GM19463 (cell line): ENCODE data around the gene EVI2B.
"Not testable (repeated sequence)": the region's sequence is repeated elsewhere in the genome, so short reads cannot be mapped to it uniquely, and the experiment has no call there.

ENCODE experiments used
- ATAC-seq: cut with Tn5 transposase; IDR thresholded peaks from one replicate; pipeline ENCODE4 v1.9.1; 2021; ENCODE audit warnings: mild to moderate bottlenecking, moderate library complexity; ENCODE audit not compliant: unreplicated experiment

The EVI2B gene, protein sequence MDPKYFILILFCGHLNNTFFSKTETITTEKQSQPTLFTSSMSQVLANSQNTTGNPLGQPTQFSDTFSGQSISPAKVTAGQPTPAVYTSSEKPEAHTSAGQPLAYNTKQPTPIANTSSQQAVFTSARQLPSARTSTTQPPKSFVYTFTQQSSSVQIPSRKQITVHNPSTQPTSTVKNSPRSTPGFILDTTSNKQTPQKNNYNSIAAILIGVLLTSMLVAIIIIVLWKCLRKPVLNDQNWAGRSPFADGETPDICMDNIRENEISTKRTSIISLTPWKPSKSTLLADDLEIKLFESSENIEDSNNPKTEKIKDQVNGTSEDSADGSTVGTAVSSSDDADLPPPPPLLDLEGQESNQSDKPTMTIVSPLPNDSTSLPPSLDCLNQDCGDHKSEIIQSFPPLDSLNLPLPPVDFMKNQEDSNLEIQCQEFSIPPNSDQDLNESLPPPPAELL

GRCh38 chr17:31313982-31314781 is at the start of gene EVI2B:
EVI2B (minus strand) TSS chr17:31314054; CDS start chr17:31305609, 8,445 bp downstream.
- no peak for ATAC-seq

GRCh38 chr17:31357839-31358394 is 44.1 kb upstream of the EVI2B start:
- ATAC-seq, result no peak

- ATAC-seq, result no peak
These were observed 43.2 kb upstream of the EVI2B start for GRCh38 chr17:31357091-31357490.

DNA sequence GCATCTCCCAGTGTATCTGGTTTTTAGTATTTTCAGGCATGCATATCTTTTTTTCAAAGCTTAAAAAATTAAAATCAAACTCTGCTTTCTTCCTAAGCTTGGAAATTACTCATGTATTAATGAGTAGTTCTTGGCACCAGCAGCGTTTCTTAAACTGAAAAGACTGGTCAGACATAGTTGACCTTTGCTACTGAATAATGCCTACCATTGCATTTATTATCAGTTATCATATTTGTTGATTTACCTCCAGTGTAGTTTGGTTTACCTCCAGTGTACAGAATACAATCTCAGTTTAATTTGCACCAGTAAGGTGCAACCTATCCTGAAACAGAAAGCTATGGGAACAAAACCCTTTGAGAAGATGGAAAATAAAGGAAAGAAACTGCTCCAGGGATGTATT is 42.1 kb upstream of the EVI2B start:
- no peak for ATAC-seq

DNA sequence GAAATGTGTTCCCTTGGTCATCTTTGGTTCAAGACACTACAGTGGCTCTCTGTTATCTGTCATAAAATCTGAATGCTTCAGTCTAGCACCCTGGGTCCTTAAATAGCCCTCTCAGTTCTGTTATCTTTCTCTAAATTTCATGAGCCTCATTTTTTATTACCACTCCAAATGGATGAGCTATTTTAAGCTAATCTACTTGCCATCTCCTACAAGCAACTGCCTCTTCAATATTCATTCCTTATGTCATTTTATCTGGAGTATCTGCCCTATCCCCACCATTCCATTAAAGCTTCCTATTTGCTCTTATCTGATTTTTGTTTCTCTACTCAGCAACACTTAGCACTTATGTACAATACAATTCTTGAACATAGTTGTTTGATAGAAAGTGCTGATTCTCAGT is 35.6 kb upstream of the EVI2B start:
- ATAC-seq, result no peak

GRCh38 chr17:31345191-31345747 is 31.4 kb upstream of the EVI2B start:
- not testable (repeated sequence) for ATAC-seq

DNA sequence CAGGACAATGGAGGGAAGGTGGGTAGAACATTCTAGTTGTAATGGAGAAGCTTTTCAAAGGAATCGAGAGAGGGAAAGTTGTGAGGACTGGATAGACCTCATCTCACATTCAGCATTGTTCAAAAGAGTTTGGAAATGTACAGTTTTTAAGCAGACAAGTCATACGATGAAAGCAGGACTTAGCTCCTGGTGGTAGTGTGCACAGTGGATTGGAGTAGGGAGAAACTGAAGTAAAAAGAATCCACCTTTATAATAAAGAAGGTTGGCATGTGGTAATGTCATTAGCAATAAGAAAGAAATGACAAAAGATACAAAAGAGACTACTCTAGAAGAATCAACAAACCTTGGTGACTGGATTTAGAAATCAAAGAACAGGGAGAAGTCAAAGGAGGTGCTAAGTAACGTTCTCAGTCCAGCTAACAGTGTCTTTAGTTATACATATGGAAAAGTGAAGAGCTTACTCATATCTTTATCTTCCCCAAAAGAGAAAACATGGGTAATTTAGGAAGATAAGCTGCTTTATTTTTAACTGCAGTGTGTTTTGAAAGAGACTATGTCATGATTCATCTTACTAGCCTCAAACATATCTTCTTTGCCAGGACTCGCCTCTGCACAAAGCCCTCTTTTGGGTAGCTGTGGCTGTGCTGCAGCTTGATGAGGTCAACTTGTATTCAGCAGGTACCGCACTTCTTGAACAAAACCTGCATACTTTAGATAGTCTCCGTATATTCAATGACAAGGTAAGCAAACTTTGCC is 26.2 kb upstream of the EVI2B start:
- ATAC-seq, result no peak

DNA sequence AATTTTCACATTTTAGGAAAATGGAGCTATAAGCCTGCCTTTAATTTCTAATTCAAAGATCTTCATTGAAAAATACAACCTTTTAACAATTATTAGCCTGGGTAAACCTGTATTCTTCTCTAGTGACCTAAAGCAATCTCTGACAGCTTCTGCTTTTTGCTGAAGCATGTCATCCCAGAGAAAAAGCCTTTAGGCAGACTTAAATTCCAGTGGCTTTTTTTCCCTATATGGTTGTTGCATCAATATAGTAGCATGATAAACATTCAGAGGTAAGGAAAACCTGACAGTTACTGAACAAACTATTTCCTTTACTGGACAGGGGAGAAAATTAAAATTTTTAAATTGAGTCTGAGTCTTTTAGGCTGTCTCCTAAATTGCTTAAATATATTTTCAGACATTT is 15.4 kb upstream of the EVI2B start:
- no peak for ATAC-seq

DNA sequence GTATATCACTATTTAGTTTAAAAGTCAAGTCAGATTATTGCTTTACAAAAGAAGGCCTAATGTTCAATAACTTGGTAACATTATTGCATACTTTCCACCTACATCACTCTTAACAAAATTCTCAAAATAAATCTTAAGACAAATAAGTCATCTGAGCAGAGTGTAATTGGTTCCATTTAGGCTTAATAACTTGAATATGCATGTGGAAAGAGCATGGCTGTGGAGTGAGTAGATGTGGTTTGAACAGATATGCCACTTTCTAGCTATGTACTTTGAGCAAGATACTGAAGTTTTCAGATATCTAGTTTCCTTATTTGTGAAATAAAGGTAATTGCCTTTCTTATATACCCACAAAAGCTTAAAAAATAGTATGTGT is 14.3 kb upstream of the EVI2B start:
- no peak for ATAC-seq

DNA sequence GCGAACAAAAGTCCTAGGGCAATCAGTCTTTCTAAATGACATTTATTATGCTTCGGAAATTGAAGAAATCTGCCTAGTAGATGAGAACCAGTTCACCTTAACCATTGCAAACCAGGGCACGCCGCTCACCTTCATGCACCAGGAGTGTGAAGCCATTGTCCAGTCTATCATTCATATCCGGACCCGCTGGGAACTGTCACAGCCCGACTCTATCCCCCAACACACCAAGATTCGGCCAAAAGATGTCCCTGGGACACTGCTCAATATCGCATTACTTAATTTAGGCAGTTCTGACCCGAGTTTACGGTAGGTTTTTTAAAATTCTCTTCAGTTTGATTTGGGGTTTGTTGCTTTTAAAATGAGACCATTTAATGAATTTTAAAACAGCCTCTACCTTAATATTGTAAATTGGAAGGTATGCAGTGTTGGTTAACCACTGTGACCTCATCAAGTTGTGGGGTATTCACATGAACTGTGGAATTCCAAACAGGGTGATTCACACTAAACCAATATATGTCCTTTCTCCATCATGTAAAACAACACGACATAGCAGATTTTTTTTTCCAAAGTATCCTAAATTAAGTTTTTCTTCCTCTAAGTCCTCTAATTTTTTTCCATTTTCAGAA is 13.8 kb upstream of the EVI2B start:
- no peak for ATAC-seq

DNA sequence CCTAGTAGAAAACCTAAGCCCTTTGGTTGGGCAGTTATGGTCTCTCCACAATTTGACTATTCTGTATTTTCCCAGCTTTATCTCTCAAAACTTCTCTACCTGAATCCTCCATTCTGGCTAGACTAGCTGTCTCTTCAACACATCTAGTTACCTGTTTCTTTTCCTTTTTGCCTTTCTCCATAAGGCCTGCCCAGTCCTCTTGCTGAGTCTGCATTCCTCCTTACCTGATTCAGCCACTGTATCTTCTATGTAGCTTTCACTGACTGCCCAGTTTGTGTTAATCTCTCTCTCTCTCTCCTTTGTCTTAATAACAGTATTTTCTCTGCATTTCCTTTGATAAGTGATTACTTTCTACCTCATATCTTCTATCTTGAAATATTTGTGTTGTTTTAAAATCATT is 9.7 kb upstream of the EVI2B start:
- no peak for ATAC-seq

DNA sequence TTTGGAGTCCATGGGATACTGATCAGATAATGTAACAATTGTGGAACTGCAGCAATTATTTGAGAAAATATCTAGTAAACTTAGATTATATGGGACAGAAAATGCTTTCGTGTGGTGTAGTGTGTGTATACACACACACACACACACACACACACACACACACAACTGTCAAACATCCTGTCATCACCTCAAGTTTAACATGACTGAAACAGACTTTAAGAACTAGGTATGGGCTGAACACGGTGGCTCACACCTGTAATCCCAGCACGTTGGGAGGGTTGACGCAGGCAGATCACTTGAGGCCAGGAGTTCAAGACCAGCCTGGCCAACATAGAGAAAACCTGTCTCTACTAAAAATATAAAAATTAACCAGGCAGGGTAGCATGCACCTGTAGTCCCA is 8.1 kb upstream of the EVI2B start:
- no peak for ATAC-seq

DNA sequence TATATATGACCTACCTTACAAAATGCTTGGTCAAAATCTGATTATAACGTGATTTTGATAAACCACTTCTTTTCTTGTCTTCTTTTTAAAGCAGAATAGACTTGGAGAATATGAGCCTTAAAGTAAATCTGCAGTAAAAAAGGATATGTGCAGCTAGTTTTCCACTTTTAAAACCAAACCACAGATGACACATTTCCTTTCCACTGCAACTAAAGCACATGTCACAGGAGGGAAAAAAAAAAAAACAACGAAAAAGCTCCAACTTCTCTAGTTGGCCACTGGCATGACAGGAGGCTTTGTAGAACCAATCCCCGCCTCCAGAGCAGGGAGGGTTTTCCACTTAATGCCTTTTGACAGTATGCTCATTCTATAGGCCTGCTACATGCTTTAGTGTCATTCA is 7.6 kb upstream of the EVI2B start, which contains the start of gene EVI2A:
TSS of gene EVI2A (minus strand) at position 142 of the 400 bp plus-strand sequence. CDS start 2,609 bp downstream, outside the sequence.
- peak; percentile 39 for ATAC-seq

DNA sequence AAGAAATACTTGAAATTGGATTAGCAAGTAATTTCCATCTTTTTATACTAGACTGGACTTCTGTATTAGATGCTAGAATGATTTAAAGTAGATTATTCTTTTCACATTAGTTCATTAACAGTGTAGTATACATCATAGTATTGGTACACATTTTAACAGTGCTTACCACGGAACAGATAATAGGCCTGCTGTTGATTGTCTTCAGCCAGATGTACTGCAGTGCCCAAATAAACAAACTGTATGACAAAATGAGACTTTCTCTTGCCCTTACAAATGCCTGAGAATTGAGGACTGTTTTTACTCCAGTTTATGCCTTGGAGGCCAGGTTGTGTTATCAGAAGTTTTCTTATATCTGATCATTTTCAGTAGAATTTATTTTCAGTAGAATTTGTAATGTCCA is 6.9 kb upstream of the EVI2B start:
- no peak for ATAC-seq

DNA sequence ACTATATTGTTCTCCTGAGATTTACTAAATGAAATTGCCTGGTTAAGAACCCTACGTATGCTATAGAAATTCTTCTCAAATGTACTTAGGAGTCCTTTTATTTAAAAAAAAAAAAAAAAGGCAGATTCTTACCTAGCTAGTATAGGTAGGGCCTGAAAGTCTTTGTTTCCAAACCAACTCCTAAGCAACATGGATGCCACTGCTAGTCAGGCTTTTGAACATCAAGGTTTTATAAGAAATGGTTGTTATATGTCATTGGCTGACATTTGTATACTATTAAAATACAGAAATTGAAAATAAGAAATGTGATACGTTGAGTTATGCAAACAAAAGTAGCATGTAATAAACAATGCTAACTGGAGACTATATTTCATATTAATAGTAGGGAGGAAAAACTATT is 6.4 kb upstream of the EVI2B start:
- ATAC-seq, result no peak

DNA sequence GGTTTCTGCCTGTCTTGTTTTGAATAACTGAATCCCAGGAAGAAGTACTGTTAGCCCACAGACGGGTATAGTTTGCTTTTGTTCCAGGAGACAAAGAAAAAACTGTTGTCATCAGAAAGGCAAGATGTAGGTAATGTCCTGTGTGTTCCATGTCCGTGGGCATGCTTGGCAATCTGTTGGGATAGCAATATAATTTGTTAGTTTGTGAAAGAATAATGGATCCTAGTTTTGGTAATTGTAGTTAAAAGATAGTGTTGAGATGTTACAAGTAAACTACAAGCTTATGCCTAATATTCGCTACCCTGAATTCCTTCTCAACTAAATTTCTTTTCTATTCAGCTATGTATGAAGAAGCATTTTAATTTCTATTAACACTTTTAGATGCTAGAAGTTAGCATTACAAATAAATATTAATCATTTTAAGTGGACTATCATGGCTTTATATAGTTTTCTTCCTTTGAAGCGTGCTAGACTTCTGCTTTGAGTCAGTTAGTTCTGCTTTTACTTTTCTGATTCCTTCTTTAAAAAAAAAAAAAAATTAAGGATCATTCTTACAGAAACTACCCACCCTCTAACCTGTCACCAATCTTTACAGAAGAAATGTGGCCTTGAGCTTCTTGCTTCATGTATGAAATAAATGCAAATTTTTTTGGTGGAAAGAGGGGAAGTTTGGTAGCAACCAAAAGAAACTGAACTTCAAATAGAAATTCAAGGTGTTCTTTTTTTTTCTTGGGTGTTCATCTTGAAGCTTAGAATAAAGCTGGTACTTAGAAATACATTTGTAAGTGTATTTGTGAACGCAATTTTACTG is 5.2 kb upstream of the EVI2B start:
- ATAC-seq, result no peak

GRCh38 chr17:31318298-31318801 is 4.5 kb upstream of the EVI2B start:
- ATAC-seq, result peak; percentile 59

DNA sequence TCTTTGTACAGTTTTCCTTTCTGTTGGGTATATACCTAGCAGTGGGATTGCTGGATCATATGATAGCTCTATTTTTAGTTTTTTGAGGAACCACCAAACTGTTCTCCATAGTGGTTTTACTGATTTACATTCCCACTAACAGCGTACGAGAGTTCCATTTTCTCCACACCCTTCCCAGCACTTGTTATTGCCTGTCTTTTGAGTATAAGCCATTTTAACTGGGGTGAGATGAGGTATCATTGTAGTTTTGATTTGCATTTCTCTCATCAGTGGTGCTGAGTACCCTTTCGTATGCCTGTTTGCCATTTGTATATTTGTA is 887 bp upstream of the EVI2B start:
- ATAC-seq, result no peak

GRCh38 chr17:31312223-31312622 is 1.6 kb downstream of the EVI2B start:
- not testable (repeated sequence) for ATAC-seq
